Activated CD8-positive, alpha-beta T cell treated with anti-CD3 and anti-CD28 coated beads for 36 hours (primary cell): Measurements from ENCODE around the gene CDH8. TPM values are rescaled to one million over a fixed set of nuclear protein-coding genes. Genes with fewer than 3 reads are reported as not detected.

Experiments
- ATAC-seq: fragments of 200-7000 bp; cut with Tn5 transposase; one replicate; pipeline ENCODE4 v1.10.0; 2021; ENCODE audit warnings: mild to moderate bottlenecking, moderate library complexity
- CTCF ChIA-PET: fragments of 350-600 bp; sonication (Branson Sonifier 250); formaldehyde crosslinking; loops from one replicate; lab custom pipeline; 2021; ENCODE audit warnings: antibody characterized with exemption; lab: Charles Lee
- POLR2A ChIA-PET: fragments of 350-600 bp; sonication (Branson Sonifier 250); formaldehyde crosslinking; loops from one replicate; lab custom pipeline; 2021; ENCODE audit warnings: antibody characterized with exemption; lab: Charles Lee
- DNase-seq: peaks from one replicate; pipeline ENCODE4 v3.0.0-alpha.2; 2020
- H3K27ac Mint-ChIP-seq: one replicate; pipeline ENCODE4 v1.8.0; 2021; ENCODE audit warnings: mild to moderate bottlenecking, mixed read lengths
- H3K27me3 Mint-ChIP-seq: one replicate; pipeline ENCODE4 v1.8.0; 2021; ENCODE audit warnings: mixed read lengths
- H3K36me3 Mint-ChIP-seq: one replicate; pipeline ENCODE4 v1.8.0; 2021; ENCODE audit warnings: low read depth, mixed read lengths
- H3K4me1 Mint-ChIP-seq: one replicate; pipeline ENCODE4 v1.8.0; 2021; ENCODE audit warnings: low read depth, mixed read lengths
- H3K4me3 Mint-ChIP-seq: one replicate; pipeline ENCODE4 v1.8.0; 2021; ENCODE audit warnings: mild to moderate bottlenecking, moderate library complexity, mixed read lengths
- H3K9me3 Mint-ChIP-seq: one replicate; pipeline ENCODE4 v1.8.0; 2021; ENCODE audit warnings: mixed read lengths
- CTCF ChIP-seq: fragments of 200-600 bp; IDR thresholded peaks from one replicate; pipeline ENCODE4 v1.8.0; 2022; ENCODE audit warnings: antibody characterized with exemption, mild to moderate bottlenecking
- intact Hi-C: fragments of 100-400 bp; cut with micrococcal nuclease; formaldehyde crosslinking; loops from one replicate; pipeline ENCODE4 v1.10.0; 2022
- total RNA-seq, 2 experiments: library from RNA; stranded (reverse); gene quantifications; one replicate each; pipeline ENCODE4 v1.2.3, GENCODE V29; 2021

Gene CDH8
- total RNA-seq, 2 experiments from 2014 or later: not detected

- Mint-ChIP-seq H3K4me1 (no peaks in the 10 kb centered on the region), H3K27ac (no peak overlapping the region), H3K27me3 (no peaks in the 10 kb centered on the region), H3K4me3 (no peak overlapping the region), H3K36me3 (no peaks in the 10 kb centered on the region), H3K9me3 (peaks cover 17% of the 10 kb centered on the region)
- intact Hi-C loops: no loop called here
- no peak for ATAC-seq
- DNase-seq: no peak
- POLR2A ChIA-PET: no interaction called here
- no peak for TF ChIP-seq CTCF
- CTCF ChIA-PET: no interaction called here
Observed at GRCh38 chr16:61877436-61877835, 158.8 kb downstream of the CDH8 start.

GRCh38 chr16:61872778-61873119 lies 163.5 kb downstream of the CDH8 start:
- ATAC-seq (no peak), DNase-seq (no peak)
- no peak overlapping the region for H3K27ac Mint-ChIP-seq
- no peaks in the 10 kb centered on the region for H3K4me1 Mint-ChIP-seq
- H3K4me3 Mint-ChIP-seq: no peak overlapping the region
- peaks cover 18% of the 10 kb centered on the region for H3K9me3 Mint-ChIP-seq
- ChIA-PET CTCF (no interaction called here), POLR2A (no interaction called here)
- no peaks in the 10 kb centered on the region for H3K27me3 Mint-ChIP-seq
- TF ChIP-seq CTCF: no peak
- H3K36me3 Mint-ChIP-seq: no peaks in the 10 kb centered on the region
- intact Hi-C loops: no loop called here

GRCh38 chr16:61871837-61872777 lies 164.1 kb downstream of the CDH8 start:
- DNase-seq (no peak), ATAC-seq (no peak)
- CTCF ChIA-PET: no interaction called here
- H3K4me1 Mint-ChIP-seq: no peaks in the 10 kb centered on the region
- H3K36me3 Mint-ChIP-seq: no peaks in the 10 kb centered on the region
- H3K4me3 Mint-ChIP-seq: no peak overlapping the region
- POLR2A ChIA-PET: no interaction called here
- H3K9me3 Mint-ChIP-seq: peaks cover 20% of the 10 kb centered on the region
- intact Hi-C loops: no loop called here
- no peak overlapping the region for H3K27ac Mint-ChIP-seq
- no peaks in the 10 kb centered on the region for H3K27me3 Mint-ChIP-seq
- no peak for TF ChIP-seq CTCF

GRCh38 chr16:61862221-61863155 lies 173.8 kb downstream of the CDH8 start:
- Mint-ChIP-seq H3K36me3 (no peaks in the 10 kb centered on the region), H3K4me1 (no peaks in the 10 kb centered on the region), H3K9me3 (peaks cover 27% of the 10 kb centered on the region), H3K27ac (no peak overlapping the region), H3K27me3 (no peaks in the 10 kb centered on the region), H3K4me3 (no peak overlapping the region)
- no peak for ATAC-seq
- intact Hi-C loops: no loop called here
- DNase-seq: no peak
- ChIA-PET POLR2A (no interaction called here), CTCF (no interaction called here)
- no peak for TF ChIP-seq CTCF
